ENCODE results near the gene ZNF692. TPM values are rescaled to one million over a fixed set of nuclear protein-coding genes. Genes with fewer than 3 reads are reported as not detected.
"Not testable (repeated sequence)": the region's sequence is repeated elsewhere in the genome, so short reads cannot be mapped to it uniquely, and the experiment has no call there.

Gene ZNF692
- total RNA-seq, 2 experiments from 2014 or later = 75.9 to 92.3 TPM

GRCh38 chr1:248803501-248803900 lies 55.4 kb downstream of the ZNF692 start:
- H3K27me3 Mint-ChIP-seq; DNase-seq; H3K9me3 Mint-ChIP-seq (ENCODE audit: low read depth); POLR2A ChIA-PET; H3K27ac Mint-ChIP-seq; H3K4me1 Mint-ChIP-seq; H3K36me3 Mint-ChIP-seq (ENCODE audit: low read depth); intact Hi-C loops (cut with DNase I, micrococcal nuclease); H3K4me3 Mint-ChIP-seq; ATAC-seq: not testable (repeated sequence)
- CTCF ChIA-PET = interaction anchor here (1.4 kb wide), 1 partner anchor 867 kb away, joined by 5 read pairs; no protein-coding TSS in a partner anchor

- ChIA-PET CTCF (no interaction called here), POLR2A (no interaction called here)
- no peaks in the 10 kb centered on the region for H3K4me1 Mint-ChIP-seq
- intact Hi-C loops (cut with DNase I, micrococcal nuclease) = no loop called here
- no peak for DNase-seq
- H3K36me3 Mint-ChIP-seq (ENCODE audit: low read depth) = no peaks in the 10 kb centered on the region
- no peak overlapping the region for H3K27ac Mint-ChIP-seq
- no peak overlapping the region for H3K4me3 Mint-ChIP-seq
- no peaks in the 10 kb centered on the region for H3K9me3 Mint-ChIP-seq (ENCODE audit: low read depth)
- H3K27me3 Mint-ChIP-seq = peaks cover 11% of the 10 kb centered on the region
- ATAC-seq = no peak
These were observed 56.4 kb downstream of the ZNF692 start for GRCh38 chr1:248802454-248802853.

GRCh38 chr1:248800459-248800858 lies 58.4 kb downstream of the ZNF692 start:
- ATAC-seq (no peak), DNase-seq (no peak)
- Mint-ChIP-seq H3K4me3 (no peak overlapping the region), H3K27me3 (peaks cover 19% of the 10 kb centered on the region), H3K36me3 (ENCODE audit: low read depth) (no peaks in the 10 kb centered on the region), H3K4me1 (no peaks in the 10 kb centered on the region), H3K27ac (no peak overlapping the region), H3K9me3 (ENCODE audit: low read depth) (peaks cover 2% of the 10 kb centered on the region)
- ChIA-PET POLR2A (no interaction called here), CTCF (interaction anchor here (0.6 kb wide), 1 partner anchor 191 kb away, joined by 3 read pairs; no protein-coding TSS in a partner anchor)
- intact Hi-C loops (cut with DNase I, micrococcal nuclease) = no loop called here

Small RNA genes lying within 50 kb of the gene (microRNA-seq; reads per million reads assigned to microRNA genes)
- 1.1 reads per million for gene MIR3124 (ENCODE audit: borderline replicate concordance)

Other genes with a start within 250 kb of the ZNF692 start
- gene OR2T11, start 224.0 kb downstream of the ZNF692 start, total RNA-seq = not detected
- gene OR2T35, start 213.8 kb downstream of the ZNF692 start, total RNA-seq = not detected
- not detected for gene OR2T27, start 203.6 kb downstream of the ZNF692 start, total RNA-seq
- not detected for gene OR14I1, start 156.3 kb downstream of the ZNF692 start, total RNA-seq
- gene LYPD8, start 103.3 kb downstream of the ZNF692 start, total RNA-seq = not detected
- gene SH3BP5L, start 33.2 kb downstream of the ZNF692 start, total RNA-seq = 10 to 100 TPM; 20.1 to 21.3 TPM
- gene ZNF672, start 20.9 kb downstream of the ZNF692 start, total RNA-seq = 10 to 100 TPM; 39.5 to 49.4 TPM
- 1 to 10 TPM; 2.3 to 2.9 TPM for gene PGBD2, start 47.1 kb upstream of the ZNF692 start, total RNA-seq

All from activated CD4-positive, alpha-beta T cell treated with anti-CD3 and anti-CD28 coated beads for 36 hours (primary cell).